RWPE2 (cell line): ENCODE measurements around the gene RPL27.

Source experiments
- ATAC-seq: fragments of 200-7000 bp; cut with Tn5 transposase; 3 replicates; pipeline ENCODE4 v1.9.1; 2021; ENCODE audit warnings: low read depth
- DNase-seq: peaks from one replicate; pipeline ENCODE4 v3.0.0-alpha.2; 2020; ENCODE audit warnings: low spot score
- H3K27ac ChIP-seq: fragments of 450-650 bp; 2 replicates; pipeline ENCODE4 v1.5.1; 2017; ENCODE audit warnings: mild to moderate bottlenecking; ENCODE audit not compliant: poor library complexity, severe bottlenecking
- H3K27me3 ChIP-seq: fragments of 250-450 bp; sonication (Bioruptor Pico); 2 replicates; pipeline ENCODE4 v1.5.1; 2021; ENCODE audit warnings: mild to moderate bottlenecking, moderate library complexity; ENCODE audit not compliant: insufficient read depth, poor library complexity, severe bottlenecking
- H3K36me3 ChIP-seq: fragments of 250-450 bp; sonication (Bioruptor Pico); 2 replicates; pipeline ENCODE4 v1.5.1; 2020; ENCODE audit warnings: low read depth, mild to moderate bottlenecking, moderate library complexity
- H3K4me1 ChIP-seq: fragments of 250-450 bp; sonication (Bioruptor Pico); 2 replicates; pipeline ENCODE4 v1.5.1; 2021; ENCODE audit warnings: mild to moderate bottlenecking, moderate library complexity; ENCODE audit not compliant: insufficient read depth, poor library complexity, severe bottlenecking
- H3K4me3 ChIP-seq: fragments of 250-450 bp; sonication (Bioruptor Pico); 2 replicates; pipeline ENCODE4 v1.5.1; 2021; ENCODE audit warnings: mild to moderate bottlenecking, moderate library complexity; ENCODE audit not compliant: severe bottlenecking
- H3K9me3 ChIP-seq: fragments of 250-450 bp; sonication (Bioruptor Pico); 2 replicates; pipeline ENCODE4 v1.5.1; 2021; ENCODE audit warnings: mild to moderate bottlenecking, moderate library complexity; ENCODE audit not compliant: severe bottlenecking
- TF ChIP-seq, protein P1 (sequence below): fragments of 450-650 bp; IDR thresholded peaks from one replicate; pipeline ENCODE4 v1.5.1; 2017; ENCODE audit warnings: mild to moderate bottlenecking, moderate library complexity; ENCODE audit not compliant: poor library complexity, severe bottlenecking

RPL27 gene

DNA sequence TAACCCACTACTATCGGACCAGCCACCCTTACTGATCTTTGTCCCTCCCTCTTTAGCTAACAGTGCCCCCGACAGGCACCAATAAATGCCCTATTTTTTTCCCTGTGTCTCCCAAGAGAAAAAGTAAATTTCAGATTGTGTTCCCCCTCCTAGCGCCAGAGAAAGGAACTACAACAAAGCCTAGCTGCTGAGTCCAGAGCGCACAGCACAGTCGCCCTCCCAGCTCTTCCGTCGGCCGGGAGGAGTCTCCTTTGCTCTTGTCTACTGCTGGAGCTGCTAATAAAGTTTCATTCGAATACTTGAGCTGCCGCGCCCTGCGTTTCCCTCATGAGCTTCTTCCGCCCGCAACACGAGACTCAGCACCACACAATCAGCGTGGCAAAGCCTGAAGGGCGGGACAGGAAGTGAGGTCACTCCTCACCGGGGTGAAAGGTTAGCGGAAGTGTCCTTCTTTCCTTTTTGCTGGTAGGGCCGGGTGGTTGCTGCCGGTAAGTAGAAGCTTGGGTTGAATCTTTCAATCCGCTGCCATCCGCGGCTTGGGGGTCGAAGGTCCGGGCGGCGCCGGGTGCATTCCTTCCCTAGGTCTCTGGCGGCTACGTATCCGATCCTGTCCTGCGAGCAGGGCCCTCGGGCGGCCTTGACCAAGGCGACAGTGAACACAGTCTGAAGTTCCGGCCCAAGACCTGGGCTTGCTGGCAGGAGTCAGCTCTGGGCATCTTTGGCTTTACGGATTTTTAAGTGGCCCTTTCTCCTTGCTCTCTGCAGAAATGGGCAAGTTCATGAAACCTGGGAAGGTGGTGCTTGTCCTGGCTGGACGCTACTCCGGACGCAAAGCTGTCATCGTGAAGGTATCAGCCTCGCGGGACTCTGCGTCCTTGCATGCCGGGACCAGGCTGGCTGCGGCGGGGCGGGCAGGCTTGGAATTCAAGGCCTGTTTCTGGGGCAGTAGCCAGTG lies at the start of gene RPL27:
Gene RPL27, plus strand, starts transcription at position 436 of the 955 bp plus-strand sequence. Its CDS starts 332 bp downstream, at position 768.
- peak; percentile 98 for DNase-seq
- Histone ChIP-seq H3K36me3 (peaks cover 50% of the 10 kb centered on the region), H3K27ac (peak within 1 kb of the TSS; percentile 85), H3K9me3 (no peaks in the 10 kb centered on the region), H3K4me1 (peaks cover 32% of the 10 kb centered on the region), H3K27me3 (no peaks in the 10 kb centered on the region), H3K4me3 (peak within 1 kb of the TSS; percentile 74)
- TF ChIP-seq, protein P1, sequence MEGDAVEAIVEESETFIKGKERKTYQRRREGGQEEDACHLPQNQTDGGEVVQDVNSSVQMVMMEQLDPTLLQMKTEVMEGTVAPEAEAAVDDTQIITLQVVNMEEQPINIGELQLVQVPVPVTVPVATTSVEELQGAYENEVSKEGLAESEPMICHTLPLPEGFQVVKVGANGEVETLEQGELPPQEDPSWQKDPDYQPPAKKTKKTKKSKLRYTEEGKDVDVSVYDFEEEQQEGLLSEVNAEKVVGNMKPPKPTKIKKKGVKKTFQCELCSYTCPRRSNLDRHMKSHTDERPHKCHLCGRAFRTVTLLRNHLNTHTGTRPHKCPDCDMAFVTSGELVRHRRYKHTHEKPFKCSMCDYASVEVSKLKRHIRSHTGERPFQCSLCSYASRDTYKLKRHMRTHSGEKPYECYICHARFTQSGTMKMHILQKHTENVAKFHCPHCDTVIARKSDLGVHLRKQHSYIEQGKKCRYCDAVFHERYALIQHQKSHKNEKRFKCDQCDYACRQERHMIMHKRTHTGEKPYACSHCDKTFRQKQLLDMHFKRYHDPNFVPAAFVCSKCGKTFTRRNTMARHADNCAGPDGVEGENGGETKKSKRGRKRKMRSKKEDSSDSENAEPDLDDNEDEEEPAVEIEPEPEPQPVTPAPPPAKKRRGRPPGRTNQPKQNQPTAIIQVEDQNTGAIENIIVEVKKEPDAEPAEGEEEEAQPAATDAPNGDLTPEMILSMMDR, result peak; percentile 95
- ATAC-seq, result peak; percentile 90

DNA sequence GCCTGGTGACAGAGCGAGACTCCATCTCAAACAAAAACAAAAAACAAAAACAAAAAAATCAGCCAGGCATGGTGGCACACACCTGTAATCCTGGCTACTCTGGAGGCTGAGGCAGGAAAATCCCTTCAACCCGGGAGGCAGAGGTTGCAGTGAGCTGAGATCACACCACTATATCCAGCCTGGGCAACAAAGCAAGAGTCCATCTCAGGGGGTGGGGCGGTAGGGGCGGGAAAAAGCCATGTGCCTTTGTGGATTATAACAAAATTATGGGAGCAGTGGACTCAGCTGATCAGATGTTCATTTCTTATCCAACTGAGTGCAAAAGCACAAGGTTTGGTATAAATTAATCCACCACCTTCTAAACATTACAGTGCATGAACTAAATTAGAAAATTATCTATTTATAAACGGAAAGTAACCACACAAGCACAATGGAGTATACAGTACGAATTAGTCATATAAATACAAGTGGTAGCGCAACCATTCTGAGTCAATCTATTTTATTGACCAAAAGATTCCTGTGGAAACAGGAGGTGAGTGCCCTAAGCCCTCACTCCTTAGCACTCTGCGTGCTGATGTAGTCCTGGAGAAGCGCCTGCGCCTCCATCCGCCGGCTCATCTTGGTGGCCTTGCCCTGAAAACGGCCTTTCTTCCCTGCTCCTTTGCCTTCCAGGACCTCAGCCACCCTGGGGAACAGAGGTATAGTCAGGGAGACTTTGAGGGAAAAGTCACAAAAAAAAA lies 48.0 kb upstream of the RPL27 start:
- no peaks in the 10 kb centered on the region for H3K4me1 ChIP-seq
- no peak overlapping the region for H3K27ac ChIP-seq
- ATAC-seq (no peak), DNase-seq (no peak)
- H3K4me3 ChIP-seq, result no peak overlapping the region
- peaks cover 40% of the 10 kb centered on the region for H3K36me3 ChIP-seq
- no peaks in the 10 kb centered on the region for H3K27me3 ChIP-seq
- TF ChIP-seq, protein P1, result no peak
- H3K9me3 ChIP-seq, result no peaks in the 10 kb centered on the region

- H3K27me3 ChIP-seq, result no peaks in the 10 kb centered on the region
- no peak for ATAC-seq
- TF ChIP-seq, protein P1, result no peak
- no peak for DNase-seq
- no peaks in the 10 kb centered on the region for H3K4me1 ChIP-seq
- H3K27ac ChIP-seq, result no peak overlapping the region
- H3K4me3 ChIP-seq, result no peak overlapping the region
- H3K36me3 ChIP-seq, result peaks cover 64% of the 10 kb centered on the region
- H3K9me3 ChIP-seq, result no peaks in the 10 kb centered on the region
Measured at GRCh38 chr17:42953669-42954068, 44.5 kb upstream of the RPL27 start.

DNA sequence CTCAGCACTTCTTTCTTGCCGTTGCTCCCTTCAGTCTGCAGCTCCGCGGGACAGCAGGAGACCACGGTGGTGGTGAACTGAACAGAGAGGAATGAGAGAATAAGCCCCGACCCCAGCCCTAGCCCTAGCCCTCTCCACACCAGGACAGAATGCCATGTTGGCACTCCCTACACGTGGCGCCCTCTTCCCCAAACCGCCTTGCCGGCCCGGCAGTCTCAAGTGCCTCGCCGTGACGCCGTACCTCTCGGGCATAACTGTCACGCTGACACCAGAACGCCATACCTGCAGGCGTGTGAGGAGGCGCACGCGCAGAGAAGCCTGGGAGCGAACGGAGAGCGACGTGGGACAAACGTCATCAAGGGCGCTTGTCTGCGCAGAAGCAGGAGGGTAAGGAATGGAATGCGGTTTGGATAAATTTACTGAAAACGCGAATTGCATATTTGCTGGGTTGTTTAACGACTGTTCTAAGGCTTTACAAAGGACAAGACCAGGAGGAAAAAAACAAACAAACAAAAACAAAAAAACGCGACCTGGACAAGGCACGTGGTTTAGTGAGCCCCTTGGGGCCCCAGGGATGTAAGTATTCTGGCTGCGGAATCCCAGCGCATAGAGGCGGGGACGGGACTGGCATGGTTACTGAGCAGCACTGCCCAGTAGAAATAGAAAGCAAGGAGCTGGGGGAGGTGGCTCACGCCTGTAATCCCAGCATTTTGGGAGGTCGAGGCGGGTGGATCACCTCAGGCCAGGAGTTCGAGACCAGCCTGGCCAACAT lies 33.9 kb upstream of the RPL27 start, which contains the start of gene AARSD1:
Gene AARSD1, minus strand, starts transcription at position 294 of the 772 bp plus-strand sequence. Its CDS starts 14 bp downstream, at position 280.
- DNase-seq (peak; percentile 86), ATAC-seq (peak; percentile 90)
- Histone ChIP-seq H3K4me3 (peak within 1 kb of the TSS; percentile 51), H3K4me1 (no peaks in the 10 kb centered on the region), H3K27ac (peak within 1 kb of the TSS; percentile 49), H3K36me3 (peaks cover 32% of the 10 kb centered on the region), H3K27me3 (no peaks in the 10 kb centered on the region), H3K9me3 (no peaks in the 10 kb centered on the region)
- TF ChIP-seq, protein P1, result no peak
